ENCODE measurements around the gene MRPL3.

MRPL3 gene

DNA sequence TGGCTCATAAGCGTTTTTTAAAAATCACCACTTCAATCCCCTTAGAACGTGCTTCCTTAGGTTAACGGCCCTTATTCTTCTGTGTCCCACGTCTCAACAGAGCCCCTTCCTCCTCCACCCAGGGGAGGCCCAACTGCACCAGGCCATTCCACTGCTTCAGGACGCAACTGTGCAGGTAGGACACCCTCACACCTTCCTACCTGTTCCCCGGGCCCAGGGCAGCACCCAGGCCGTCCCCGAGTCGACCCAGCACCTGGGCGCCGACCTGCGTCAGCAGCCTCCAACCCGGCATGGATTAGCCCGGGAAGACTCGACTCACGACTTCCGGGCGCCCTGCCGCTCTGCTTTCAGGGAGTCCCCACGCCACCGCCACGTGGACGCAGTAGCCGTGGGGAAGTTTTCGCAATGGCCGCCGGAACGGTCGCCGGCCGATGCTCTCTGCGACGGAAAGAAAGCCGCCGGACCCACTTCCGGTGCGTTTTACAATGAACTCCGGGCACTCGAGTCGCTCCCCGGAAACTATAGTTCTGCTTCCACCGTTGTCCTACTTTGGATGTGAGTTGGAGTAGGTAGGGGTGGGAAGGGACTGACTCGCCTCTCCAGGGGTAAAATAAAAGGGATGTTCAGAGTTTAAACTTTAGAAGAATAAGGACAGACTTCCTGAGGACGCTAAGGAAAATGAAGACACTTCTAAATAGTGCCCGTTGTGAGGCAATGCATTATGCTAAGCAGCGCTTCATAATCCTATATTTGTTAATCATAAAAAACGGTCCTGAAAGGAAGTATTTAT, at the start of gene MRPL3:
Gene MRPL3 (minus strand): TSS at position 442 of the 790 bp plus-strand sequence. CDS start 150 bp downstream, at position 292.
- peak; percentile 67 to 72 for DNase-seq

DNA sequence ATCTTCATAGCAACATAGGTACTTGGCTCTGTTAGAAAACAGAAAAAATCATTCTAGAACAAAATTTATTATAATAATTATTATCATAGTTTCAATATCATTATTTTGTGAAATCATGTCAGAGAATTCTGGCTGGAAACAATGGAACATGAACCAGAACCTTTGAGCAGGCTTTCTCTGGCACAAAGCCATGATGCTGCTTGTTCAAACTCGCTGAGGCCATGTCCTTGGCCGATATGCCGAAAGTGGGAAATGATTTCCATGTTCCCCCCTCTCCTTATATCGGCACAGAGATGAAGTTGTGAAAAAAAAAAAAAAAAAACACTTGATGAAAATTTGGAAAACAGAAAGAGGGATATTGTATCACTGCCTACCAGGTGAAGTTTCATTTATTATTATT, 49.0 kb upstream of the MRPL3 start:
- DNase-seq = no peak

DNA sequence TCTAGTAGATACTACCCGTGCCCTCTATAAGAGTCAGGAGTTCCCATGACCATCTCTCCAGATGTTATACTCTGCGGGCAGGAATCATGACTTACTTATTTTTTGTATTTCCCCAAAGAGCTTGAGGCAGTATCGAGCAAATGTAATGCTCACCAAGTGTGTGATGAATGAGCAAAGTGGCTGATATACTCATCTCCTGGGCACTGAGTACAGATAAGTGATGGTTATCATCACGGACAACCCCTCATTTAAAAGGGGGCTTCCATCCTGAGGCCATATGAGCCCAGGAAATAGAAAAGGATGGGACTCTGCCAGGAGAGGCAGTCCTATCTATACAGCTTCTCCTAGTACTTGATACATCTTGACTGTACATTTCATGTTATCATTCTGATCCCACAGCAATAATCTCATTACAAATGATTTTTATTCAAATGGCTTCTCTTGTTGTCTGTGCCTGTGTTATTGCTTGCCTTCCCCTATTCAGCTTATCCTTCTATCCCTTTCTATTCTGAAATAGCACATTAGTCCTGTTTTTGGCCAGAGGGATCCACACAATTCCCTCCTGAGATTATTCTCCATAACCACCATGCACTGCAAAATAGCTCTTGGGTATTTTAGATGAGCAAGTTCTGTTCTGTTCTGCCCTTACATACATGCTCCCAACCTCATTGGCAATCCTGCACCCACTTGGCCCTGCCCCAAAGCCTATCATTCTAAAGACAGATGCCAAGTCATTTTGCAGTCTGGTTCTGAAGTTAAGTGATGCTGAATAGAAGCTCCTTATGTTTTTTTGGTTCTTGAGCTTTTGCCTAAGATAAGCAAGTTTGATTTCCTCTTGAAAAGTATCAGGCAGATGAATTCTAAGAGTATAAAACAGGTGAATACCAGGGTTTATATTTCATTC, 48.0 kb upstream of the MRPL3 start:
- DNase-seq = no peak

DNA sequence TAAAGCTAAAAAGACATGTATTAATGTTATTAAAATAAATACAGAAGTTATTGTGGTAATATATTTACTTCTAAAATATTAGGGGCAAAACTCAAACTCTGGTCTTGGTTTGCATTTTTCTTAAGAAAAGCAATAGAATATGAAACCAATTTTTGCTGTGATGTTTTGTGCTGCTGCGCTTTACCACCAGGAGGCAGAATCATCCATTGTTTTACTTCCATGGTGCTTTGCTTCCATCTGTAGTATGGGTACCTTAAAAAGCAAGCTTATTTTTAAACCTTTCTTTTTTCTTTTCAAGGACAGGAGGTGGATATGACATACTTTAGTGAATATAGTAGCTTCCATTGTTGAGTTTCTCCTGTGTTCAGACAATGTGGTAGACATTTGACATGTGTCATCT, 46.6 kb upstream of the MRPL3 start:
- DNase-seq = no peak

DNA sequence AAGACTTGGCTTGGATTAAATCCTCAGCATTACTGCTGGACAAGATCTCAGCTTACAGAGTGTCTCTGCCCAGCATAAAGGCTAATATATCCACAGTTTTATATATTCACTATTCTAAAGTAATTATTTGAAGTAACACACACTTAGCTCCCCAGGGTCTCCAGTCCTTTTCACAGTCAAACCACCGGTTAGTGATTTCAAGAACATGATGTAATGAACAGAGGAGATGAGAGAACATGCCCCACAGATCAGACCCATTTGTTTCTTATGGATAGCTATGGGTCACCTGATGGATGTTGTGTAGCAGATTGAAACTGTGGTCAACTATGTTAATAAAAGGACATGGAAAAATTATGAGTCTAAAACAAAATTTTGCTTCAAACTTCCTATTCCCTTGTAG, 44.8 kb upstream of the MRPL3 start:
- DNase-seq = no peak

DNA sequence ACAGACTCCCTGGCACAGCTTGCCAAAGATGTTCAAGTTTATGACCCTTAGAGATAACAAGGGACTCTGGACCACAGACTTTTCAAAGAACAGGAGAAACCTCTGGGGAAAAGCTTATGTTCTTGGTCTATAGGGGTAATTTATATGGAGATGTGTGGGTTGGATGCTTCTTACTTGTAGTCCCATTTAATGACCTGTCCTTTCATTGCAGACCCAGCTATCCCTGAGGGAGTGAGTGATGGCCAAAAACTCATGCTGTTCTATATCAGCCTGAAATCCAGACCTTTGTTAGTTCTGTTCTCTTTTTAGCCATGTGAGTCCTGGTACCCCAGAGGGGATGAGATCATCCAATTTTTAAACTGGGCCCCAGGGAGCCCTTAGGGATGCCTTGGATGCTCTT, 43.7 kb upstream of the MRPL3 start:
- no peak for DNase-seq

DNA sequence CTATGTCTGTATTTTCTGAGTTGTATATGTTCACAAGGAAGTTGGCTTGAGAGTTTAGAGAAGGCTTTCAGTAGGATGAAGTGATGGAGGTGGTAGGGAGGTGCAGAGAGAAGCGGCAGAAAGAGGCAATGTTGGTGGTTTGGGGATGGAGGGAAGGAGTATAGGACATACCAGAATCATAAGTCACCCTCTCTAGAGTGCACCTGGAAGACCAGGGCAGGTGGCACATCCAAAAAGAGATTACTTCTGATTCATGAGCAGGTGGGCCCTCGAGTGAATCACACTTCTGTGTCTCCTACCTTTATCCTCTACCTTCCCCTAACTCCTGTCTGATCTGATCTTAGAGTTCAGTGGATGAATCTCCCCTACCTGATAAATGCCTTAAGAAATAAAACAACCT, 41.8 kb upstream of the MRPL3 start:
- no peak for DNase-seq

DNA sequence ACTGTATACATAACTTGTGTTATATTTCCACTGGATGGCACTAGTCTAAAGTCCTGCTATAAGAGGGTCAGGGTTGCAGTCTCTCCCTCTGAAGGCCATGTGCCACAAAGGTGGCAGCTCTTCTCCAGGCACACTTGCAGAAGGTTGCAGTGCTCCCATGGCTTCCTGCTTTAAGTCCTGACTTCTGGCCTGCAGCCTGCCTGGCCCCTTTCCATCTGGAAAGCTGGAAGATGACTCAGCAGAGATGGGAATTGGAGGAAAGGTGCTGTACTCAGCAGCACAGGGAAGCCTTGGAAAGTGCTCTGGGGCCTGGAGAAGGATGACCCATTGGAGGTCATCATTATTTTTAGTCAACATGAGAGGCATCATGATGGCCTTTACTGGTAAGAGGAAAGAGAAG, 40.9 kb upstream of the MRPL3 start:
- DNase-seq = no peak

DNA sequence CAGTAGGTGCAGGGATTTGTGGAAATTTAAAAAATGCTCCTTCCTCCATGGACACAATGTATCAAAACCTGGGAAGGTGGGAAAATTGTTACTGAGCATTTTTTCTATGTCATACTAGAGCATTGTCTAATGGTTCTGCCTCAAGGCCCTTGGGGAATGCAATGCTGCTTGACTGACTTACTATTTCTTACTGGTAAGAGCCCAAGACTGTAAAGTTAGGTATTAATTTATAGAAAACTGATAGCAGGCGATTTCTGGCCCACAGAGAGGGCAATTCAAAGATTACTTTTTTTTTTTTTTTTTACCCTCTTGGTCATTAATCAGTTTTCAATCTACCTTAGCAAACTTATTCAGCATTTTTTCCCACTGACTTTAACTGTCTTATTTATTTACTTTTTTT, 38.5 kb upstream of the MRPL3 start:
- no peak for DNase-seq

DNA sequence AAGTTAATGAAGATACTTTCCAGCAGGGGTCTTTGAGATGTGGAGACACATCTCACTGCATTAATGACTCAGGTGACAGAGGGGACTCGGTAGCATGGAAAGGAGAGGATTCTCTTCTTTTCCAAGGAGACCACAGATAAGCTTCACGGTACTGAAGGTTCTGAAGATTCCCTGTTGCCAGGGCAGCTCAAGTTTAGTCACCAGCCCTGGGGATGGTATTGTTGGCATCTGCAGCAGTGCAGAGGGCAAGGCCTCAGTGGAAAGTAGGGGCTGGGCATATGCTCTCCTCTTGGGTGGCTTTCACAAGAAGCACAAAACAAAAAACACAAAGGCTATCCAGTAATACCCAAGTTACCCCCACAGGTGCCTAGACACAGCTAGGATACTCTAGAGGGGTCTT, 38.0 kb upstream of the MRPL3 start:
- DNase-seq = no peak

DNA sequence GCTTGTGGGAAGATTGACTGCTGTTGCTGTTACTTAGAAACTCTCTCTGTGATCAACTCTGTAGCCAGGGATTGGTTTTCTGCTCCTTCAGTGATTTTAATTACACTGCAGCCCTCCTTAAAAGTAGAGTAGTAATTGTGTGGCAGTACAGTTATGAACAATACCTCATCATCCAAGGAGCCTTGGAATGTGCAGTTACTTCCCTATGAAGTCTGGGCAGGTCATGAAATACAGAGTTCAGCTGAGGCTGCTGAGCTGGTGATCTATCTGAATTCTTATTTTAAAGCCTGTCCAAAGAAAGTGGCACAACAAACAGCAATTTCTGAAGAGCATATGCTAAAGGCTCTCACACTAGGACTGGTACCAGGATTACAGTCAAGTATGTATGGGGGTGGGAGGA, 37.4 kb upstream of the MRPL3 start:
- DNase-seq = no peak

DNA sequence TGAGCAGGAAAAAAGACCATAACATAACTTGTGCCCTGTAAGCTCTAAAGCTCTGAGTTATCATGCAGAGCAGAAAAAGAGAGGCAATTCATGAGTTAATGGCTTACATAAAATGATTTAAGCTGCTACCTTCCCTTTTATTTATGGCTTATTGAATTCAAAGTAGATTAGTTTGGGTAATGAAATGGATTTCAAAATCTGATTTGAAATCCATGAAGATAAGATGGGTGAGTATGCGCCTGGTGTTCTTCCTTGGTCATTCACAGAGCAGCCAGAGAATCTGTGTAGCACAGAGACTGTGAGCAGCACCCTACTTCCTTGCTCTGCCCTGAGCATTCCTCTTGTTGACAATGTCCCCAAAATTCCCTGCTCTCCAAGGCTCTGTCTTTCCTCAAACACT, 36.2 kb upstream of the MRPL3 start:
- DNase-seq = no peak

DNA sequence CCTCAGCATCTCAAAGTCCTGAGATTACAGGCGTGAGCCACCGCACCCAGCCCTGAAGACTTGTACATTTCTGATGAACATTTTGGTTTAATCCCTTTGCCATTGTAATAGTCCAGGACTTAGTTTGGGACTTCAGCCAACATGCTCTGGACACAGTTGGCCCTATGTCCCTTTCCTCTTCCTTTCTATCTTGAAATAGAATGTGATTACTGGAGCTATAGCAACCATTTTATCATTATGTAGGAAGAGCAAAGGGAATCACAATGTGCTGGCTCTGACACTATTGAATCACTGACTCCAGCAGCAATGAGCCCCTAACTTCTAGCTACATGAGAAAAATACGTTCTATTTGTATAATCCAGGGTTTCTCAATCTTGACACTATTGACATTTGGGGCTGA, 34.8 kb upstream of the MRPL3 start:
- DNase-seq = no peak

DNA sequence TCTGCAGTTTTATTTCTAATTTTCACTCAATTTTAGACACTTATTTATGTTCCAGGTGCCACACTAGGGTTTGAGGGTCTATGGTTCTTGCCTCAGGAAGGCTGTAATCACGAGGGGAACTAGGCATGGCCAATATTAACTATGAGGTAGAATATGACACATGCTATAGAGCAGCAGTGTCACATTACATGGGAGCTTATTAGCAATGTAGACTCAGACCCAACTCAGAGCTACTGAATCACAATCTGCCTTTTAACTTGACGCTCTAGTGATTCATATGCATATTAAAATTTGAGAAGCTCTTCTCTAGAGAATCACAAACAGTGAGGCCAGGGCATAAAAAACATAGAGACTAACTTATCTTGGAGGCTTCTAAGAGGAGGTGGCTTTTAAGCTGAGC, 32.8 kb upstream of the MRPL3 start:
- no peak for DNase-seq

DNA sequence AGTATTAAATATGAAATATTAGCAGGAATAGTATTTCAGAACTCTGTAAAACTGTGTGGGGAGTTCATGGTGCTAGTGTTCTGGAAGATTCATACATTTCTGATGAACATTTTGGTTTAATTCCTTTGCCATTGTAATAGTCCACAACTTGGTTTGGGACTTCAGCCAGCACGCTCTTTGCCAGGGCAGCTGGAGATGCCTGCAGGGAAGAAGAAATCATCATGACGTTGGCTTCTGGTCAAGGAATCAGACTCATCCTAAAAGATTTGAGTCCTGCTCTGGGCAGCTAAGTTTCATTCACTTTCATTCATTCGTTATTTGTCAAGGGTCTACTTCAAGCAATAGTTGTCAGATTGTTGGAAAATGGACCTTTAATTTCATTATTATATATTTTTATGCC, 32.4 kb upstream of the MRPL3 start:
- DNase-seq = no peak

DNA sequence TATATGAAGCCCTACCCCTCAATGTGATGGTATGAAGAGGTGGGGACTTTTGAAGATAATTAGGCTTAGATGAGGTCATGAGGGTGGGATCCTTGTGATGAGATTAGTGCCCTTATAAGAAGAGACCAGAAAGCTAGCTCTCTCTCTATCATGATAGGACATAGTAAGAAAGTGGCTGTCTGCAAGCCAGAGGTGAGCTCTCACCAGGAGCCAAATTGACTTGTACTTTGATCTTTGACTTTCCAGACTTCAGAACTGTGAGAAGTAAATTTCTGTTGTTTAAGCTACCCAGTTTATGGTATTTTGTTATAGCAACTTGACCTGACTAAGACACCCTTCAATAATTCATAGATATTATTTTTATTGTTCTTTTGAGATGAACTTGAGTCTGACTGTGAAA, 29.9 kb upstream of the MRPL3 start:
- no peak for DNase-seq

DNA sequence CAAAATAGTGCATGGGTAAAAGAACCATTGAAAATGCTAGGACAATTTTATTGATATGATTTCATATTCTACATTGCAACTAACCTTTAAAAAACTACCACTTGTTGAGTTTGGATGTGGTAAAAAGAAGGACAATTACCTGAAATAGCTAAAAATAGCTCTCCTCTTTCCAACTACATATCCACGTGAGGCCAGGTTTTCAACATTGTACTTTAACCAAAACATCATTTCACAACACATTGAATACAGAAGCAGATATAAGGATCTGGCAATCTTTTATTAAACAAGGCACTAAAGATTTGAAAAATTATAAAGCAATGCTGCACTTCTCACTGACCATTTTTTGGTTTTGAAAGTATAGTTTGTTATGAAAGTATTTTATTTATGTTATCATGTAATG, 28.1 kb upstream of the MRPL3 start:
- no peak for DNase-seq

DNA sequence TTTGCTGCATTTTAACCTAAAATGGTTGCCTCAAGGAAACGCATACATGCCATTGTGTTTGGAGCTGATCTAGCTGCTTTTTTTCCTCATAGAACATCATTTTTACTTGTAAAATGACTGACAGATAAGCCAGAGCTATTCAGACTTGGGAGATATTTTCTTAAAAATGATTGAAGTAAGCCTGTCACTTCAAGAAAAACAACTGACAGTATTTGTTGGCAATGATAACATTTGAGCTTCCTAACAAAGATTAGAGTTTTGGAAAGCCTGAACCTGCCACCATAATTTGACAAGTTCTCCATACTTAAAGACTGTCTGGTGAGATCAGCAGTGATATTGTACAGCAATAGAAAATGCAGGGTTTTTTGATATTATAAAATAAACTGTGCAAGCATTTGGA, 27.6 kb upstream of the MRPL3 start:
- DNase-seq = no peak

DNA sequence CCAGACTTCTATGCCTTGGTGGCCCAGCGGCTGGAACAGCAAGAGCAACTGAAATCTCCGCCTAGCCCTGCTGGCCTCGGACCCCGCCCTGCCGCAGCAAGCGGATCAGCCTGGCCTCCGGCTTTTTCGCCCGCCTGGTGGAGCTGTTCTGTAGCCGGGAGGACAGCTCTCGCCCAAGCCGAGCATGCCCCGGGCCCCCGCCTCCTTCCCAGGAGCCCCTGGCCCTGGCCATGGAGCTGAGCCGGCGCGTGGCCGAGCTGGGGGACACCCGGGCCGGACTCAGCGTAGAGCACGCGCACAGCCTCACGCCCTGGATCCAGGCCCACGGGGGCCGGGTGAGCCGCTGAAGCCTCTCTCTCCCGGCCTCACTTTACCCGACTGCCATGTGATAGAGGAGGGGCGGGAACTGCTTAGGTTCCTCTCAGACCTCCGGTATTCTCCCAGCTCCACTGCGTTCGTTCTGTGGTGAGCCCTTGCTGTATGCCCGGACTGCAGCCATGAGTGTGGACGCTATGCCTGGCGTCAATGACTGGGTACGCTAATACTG, 24.1 kb upstream of the MRPL3 start:
- DNase-seq = no peak

DNA sequence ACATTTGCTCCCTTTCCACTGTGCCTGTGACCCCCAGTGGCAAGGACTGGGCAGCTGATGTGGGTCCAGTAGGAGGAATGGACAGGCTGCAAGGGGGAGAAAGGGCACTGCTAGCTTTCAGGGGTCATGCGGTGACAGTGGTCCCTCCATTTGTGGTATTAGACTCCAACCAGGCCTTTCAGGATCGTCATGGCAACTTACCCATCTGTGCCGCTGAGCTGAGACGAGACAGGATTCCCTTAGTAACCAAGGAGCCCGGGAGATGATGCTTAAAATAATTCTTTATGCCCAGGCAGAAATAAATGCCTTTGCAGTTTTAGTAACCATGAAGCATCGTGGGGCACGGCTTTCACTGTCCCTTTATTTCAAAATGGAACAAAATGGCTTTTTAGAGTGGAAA, 15.9 kb upstream of the MRPL3 start:
- no peak for DNase-seq

DNA sequence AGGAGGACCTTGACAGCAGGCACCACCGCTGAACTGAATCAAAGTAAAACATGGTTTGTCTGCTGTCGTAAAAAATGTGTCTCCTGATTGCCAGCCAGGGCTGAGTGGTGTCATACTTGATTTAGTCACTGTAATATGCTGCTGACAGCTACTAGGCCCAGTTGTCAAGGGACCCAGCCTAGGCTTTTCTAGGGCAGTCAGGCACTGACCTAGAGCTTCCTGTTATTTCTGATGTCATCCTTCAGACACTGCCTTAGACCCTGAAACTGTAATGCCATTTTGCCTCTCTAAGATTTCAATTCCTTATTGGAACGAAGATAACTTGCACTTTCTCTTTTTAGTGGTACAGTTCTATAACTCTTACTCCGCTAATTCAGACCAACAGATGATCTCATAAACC, 2.6 kb upstream of the MRPL3 start:
- DNase-seq = no peak

DNA sequence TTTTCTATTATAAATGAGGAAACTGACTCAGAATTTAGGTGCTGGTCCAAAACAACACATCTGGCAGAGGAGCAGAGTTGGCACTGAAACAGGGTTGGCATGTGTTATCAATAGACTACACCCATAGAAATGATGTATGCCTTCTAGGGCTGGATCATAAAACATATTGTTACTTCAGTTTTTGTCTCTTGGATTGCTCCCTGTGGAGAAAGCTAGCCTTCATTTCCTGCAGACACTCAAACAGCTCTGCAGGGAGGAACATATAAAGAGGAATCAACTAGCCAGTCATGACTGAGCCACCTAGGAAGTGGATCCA, 507 bp upstream of the MRPL3 start:
- DNase-seq = no peak

DNA sequence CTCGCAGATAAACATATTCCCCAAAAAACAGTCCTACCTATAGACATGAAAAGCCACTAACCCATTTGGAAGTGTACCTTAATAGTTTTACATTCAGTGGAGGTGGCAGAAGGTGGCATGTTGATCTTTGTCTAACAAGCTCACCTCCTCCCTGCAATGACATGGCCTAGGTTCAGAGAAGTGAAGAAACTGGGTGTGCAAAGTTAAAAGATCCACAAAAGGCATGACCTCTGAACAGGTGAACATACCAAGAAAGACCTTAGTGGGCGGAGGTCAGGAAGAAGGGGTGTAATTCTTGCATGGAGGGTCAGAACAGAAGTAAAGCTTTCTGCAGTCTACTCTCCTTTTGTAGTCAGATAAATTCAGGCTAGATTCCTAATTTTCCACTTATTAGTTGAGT, 822 bp downstream of the MRPL3 start:
- DNase-seq = no peak

DNA sequence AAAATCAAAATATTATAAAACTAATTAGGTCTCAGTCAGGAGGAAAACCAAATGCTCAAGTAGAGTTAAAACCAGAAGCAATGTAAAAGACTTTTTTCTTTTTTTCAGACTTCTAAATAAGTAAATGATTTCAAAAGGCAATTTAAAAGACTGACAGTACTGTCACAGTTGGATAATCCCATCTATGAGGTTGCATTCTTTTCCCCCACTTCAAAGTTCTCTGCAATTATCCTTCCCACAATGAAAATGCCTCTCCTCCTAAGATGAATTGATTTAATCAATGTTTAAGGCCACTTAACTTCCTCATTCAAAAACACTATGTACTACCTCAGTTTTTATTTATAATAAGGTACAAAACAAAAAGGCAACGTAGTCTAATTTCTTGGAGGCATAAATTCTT, 8.1 kb downstream of the MRPL3 start:
- no peak for DNase-seq
